Mucosa of rectum (tissue), 2 donors: Measurements from ENCODE around the gene FAM124B.

Experiments used
- H3K27ac ChIP-seq, 2 donors: one replicate each; pipeline ENCODE4 v1.7.0; 2013; ENCODE audit warnings: inconsistent platforms in 2 of 2, low read depth in 2 of 2, low read length in 2 of 2
- H3K27me3 ChIP-seq, 2 donors: one replicate each; pipeline ENCODE4 v1.7.0; 2013; ENCODE audit warnings: low read length in 2 of 2; ENCODE audit not compliant: control insufficient read depth in 2 of 2, insufficient read depth in 2 of 2
- H3K36me3 ChIP-seq, 2 donors: one replicate each; pipeline ENCODE4 v1.7.0; 2013; ENCODE audit warnings: low read length in 2 of 2; ENCODE audit not compliant: control insufficient read depth in 2 of 2, insufficient read depth in 2 of 2
- H3K4me1 ChIP-seq, 2 donors: one replicate each; pipeline ENCODE4 v1.7.0; 2013; ENCODE audit warnings: low read length in 2 of 2, mild to moderate bottlenecking in 1 of 2; ENCODE audit not compliant: control insufficient read depth in 2 of 2, insufficient read depth in 2 of 2
- H3K4me3 ChIP-seq, 2 donors: one replicate each; pipeline ENCODE4 v1.7.0; 2013; ENCODE audit warnings: low read length in 2 of 2
- H3K9ac ChIP-seq, 2 donors: one replicate each; pipeline ENCODE4 v1.7.0; 2013; ENCODE audit warnings: low read length in 2 of 2, low read depth in 1 of 2, mild to moderate bottlenecking in 1 of 2
- H3K9me3 ChIP-seq, 2 donors: one replicate each; pipeline ENCODE4 v1.7.0; 2013; ENCODE audit warnings: low read length in 2 of 2; ENCODE audit not compliant: control insufficient read depth in 2 of 2
- donor health status: healthy.
- donor health status: Normal muscosa, but diverticular disease.

Gene FAM124B

GRCh38 chr2:224347176-224348051 is 54.5 kb downstream of the FAM124B start:
- H3K36me3 ChIP-seq: no peaks in the 10 kb centered on the region
- H3K27me3 ChIP-seq: peaks cover 0 to 4% of the 10 kb centered on the region in 2 donors
- H3K9me3 ChIP-seq: no peaks in the 10 kb centered on the region
- H3K27ac ChIP-seq: no peak overlapping the region
- no peaks in the 10 kb centered on the region for H3K4me1 ChIP-seq
- H3K4me3 ChIP-seq: no peak overlapping the region
- H3K9ac ChIP-seq: no peak overlapping the region

GRCh38 chr2:224345492-224345891 is 56.4 kb downstream of the FAM124B start:
- H3K9ac ChIP-seq: no peak overlapping the region
- H3K27ac ChIP-seq: no peak overlapping the region
- no peaks in the 10 kb centered on the region for H3K9me3 ChIP-seq
- H3K4me3 ChIP-seq: no peak overlapping the region
- peaks cover 0 to 4% of the 10 kb centered on the region in 2 donors for H3K27me3 ChIP-seq
- no peaks in the 10 kb centered on the region for H3K4me1 ChIP-seq
- no peaks in the 10 kb centered on the region for H3K36me3 ChIP-seq

- Histone ChIP-seq H3K4me3 (no peak overlapping the region), H3K4me1 (no peaks in the 10 kb centered on the region), H3K27me3 (peaks cover 0 to 4% of the 10 kb centered on the region in 2 donors), H3K27ac (no peak overlapping the region), H3K9ac (no peak overlapping the region), H3K36me3 (no peaks in the 10 kb centered on the region), H3K9me3 (no peaks in the 10 kb centered on the region)
Measured at GRCh38 chr2:224343226-224343625, 58.7 kb downstream of the FAM124B start.

- H3K4me1 ChIP-seq: no peaks in the 10 kb centered on the region
- H3K27me3 ChIP-seq: no peaks in the 10 kb centered on the region
- no peak overlapping the region for H3K4me3 ChIP-seq
- no peaks in the 10 kb centered on the region for H3K36me3 ChIP-seq
- no peak overlapping the region for H3K9ac ChIP-seq
- no peak overlapping the region for H3K27ac ChIP-seq
- no peaks in the 10 kb centered on the region for H3K9me3 ChIP-seq
Measured at GRCh38 chr2:224335991-224336390, 65.9 kb downstream of the FAM124B start.

- Histone ChIP-seq H3K9ac (no peak overlapping the region), H3K27me3 (no peaks in the 10 kb centered on the region), H3K4me3 (no peak overlapping the region), H3K4me1 (no peaks in the 10 kb centered on the region), H3K27ac (no peak overlapping the region), H3K36me3 (no peaks in the 10 kb centered on the region), H3K9me3 (no peaks in the 10 kb centered on the region)
Measured at GRCh38 chr2:224334726-224335125, 67.2 kb downstream of the FAM124B start.

- H3K4me3 ChIP-seq: no peak overlapping the region
- no peaks in the 10 kb centered on the region for H3K4me1 ChIP-seq
- no peak overlapping the region for H3K27ac ChIP-seq
- H3K27me3 ChIP-seq: no peaks in the 10 kb centered on the region
- no peaks in the 10 kb centered on the region for H3K36me3 ChIP-seq
- no peaks in the 10 kb centered on the region for H3K9me3 ChIP-seq
- H3K9ac ChIP-seq: no peak overlapping the region
Measured at GRCh38 chr2:224333726-224334482, 68.0 kb downstream of the FAM124B start.

GRCh38 chr2:224331698-224332097 is 70.2 kb downstream of the FAM124B start:
- Histone ChIP-seq H3K36me3 (no peaks in the 10 kb centered on the region), H3K9me3 (no peaks in the 10 kb centered on the region), H3K27me3 (no peaks in the 10 kb centered on the region), H3K9ac (no peak overlapping the region), H3K4me3 (no peak overlapping the region), H3K27ac (no peak overlapping the region), H3K4me1 (no peaks in the 10 kb centered on the region)

GRCh38 chr2:224328798-224329197 is 73.1 kb downstream of the FAM124B start:
- no peak overlapping the region for H3K4me3 ChIP-seq
- H3K4me1 ChIP-seq: no peaks in the 10 kb centered on the region
- H3K36me3 ChIP-seq: no peaks in the 10 kb centered on the region
- H3K9ac ChIP-seq: no peak overlapping the region
- H3K27ac ChIP-seq: no peak overlapping the region
- no peaks in the 10 kb centered on the region for H3K9me3 ChIP-seq
- no peaks in the 10 kb centered on the region for H3K27me3 ChIP-seq
